ENCODE results near the gene MYH4.

DNA sequence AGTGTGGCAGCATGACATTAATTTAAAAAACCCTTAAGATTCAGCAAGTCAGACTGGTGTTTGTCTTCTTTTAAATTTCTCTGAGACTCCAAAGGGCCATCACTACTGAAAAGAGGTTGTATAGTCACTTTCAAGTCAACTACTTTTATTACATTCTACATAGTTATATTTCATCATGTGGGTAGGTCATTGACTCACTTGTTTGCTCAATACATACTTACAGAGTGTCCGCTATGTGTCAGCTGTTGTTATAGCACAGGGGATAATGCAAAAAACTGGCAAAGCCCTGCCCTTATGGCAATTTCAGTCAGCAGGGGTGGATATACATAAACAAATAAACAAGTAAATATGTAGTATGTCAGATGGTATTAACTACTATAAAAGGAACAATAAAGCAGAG lies 2.5 kb upstream of the MYH4 start:
- TF ChIP-seq, protein P1, sequence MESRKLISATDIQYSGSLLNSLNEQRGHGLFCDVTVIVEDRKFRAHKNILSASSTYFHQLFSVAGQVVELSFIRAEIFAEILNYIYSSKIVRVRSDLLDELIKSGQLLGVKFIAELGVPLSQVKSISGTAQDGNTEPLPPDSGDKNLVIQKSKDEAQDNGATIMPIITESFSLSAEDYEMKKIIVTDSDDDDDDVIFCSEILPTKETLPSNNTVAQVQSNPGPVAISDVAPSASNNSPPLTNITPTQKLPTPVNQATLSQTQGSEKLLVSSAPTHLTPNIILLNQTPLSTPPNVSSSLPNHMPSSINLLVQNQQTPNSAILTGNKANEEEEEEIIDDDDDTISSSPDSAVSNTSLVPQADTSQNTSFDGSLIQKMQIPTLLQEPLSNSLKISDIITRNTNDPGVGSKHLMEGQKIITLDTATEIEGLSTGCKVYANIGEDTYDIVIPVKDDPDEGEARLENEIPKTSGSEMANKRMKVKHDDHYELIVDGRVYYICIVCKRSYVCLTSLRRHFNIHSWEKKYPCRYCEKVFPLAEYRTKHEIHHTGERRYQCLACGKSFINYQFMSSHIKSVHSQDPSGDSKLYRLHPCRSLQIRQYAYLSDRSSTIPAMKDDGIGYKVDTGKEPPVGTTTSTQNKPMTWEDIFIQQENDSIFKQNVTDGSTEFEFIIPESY (IDR thresholded peaks at IDR 0.05), result no peak
- TF ChIP-seq, protein P2, sequence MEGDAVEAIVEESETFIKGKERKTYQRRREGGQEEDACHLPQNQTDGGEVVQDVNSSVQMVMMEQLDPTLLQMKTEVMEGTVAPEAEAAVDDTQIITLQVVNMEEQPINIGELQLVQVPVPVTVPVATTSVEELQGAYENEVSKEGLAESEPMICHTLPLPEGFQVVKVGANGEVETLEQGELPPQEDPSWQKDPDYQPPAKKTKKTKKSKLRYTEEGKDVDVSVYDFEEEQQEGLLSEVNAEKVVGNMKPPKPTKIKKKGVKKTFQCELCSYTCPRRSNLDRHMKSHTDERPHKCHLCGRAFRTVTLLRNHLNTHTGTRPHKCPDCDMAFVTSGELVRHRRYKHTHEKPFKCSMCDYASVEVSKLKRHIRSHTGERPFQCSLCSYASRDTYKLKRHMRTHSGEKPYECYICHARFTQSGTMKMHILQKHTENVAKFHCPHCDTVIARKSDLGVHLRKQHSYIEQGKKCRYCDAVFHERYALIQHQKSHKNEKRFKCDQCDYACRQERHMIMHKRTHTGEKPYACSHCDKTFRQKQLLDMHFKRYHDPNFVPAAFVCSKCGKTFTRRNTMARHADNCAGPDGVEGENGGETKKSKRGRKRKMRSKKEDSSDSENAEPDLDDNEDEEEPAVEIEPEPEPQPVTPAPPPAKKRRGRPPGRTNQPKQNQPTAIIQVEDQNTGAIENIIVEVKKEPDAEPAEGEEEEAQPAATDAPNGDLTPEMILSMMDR (IDR thresholded peaks at IDR 0.05; ENCODE audit: low read depth, low read length, missing input control), result no peak
- TF ChIP-seq JUND (IDR thresholded peaks at IDR 0.05) (no peak), YY1 (IDR thresholded peaks at IDR 0.05) (no peak), GABPA (IDR thresholded peaks at IDR 0.05 in 1 of 2, conservative IDR thresholded peaks at IDR 0.05 in 1 of 2) (no peak), TAF1 (conservative IDR thresholded peaks at IDR 0.05) (no peak), RAD21 (IDR thresholded peaks at IDR 0.05) (no peak), RXRA (IDR thresholded peaks at IDR 0.05) (no peak), EGR1 (IDR thresholded peaks at IDR 0.05; ENCODE audit: low read depth in 2 of 2) (no peak)

Data from liver (tissue), 3 donors.